Calu3 (cell line): Measurements from ENCODE around the gene DGLUCY. TPM values are rescaled to one million over a fixed set of nuclear protein-coding genes. Genes with fewer than 3 reads are reported as not detected.

Experiments
- BruUV-seq: library from RNA; stranded (reverse); fragments of 400-500 nt; replicated peaks from 2 replicates; lab custom pipeline; 2021; lab: Mats Ljungman, UMichigan
- CTCF ChIA-PET: fragments of 300-600 bp; sonication (Branson Sonifier 250); formaldehyde crosslinking; loops from one replicate; lab custom pipeline; 2022; ENCODE audit warnings: antibody characterized with exemption; lab: Charles Lee
- DNase-seq: peaks from one replicate; pipeline ENCODE4 v3.0.0; 2022
- H3K27ac Mint-ChIP-seq: one replicate; pipeline ENCODE4 v1.8.0; 2022; ENCODE audit warnings: mixed read lengths; ENCODE audit not compliant: unreplicated experiment
- H3K27me3 Mint-ChIP-seq: one replicate; pipeline ENCODE4 v1.8.0; 2022; ENCODE audit warnings: mixed read lengths; ENCODE audit not compliant: unreplicated experiment
- H3K36me3 Mint-ChIP-seq: one replicate; pipeline ENCODE4 v1.8.0; 2022; ENCODE audit warnings: mild to moderate bottlenecking, moderate library complexity, mixed read lengths; ENCODE audit not compliant: insufficient read depth, unreplicated experiment
- H3K4me1 Mint-ChIP-seq: one replicate; pipeline ENCODE4 v1.8.0; 2022; ENCODE audit warnings: mild to moderate bottlenecking, low read depth, mixed read lengths; ENCODE audit not compliant: unreplicated experiment
- H3K4me3 Mint-ChIP-seq: one replicate; pipeline ENCODE4 v1.8.0; 2022; ENCODE audit warnings: mild to moderate bottlenecking, low read depth, moderate library complexity, mixed read lengths; ENCODE audit not compliant: unreplicated experiment
- H3K9me3 Mint-ChIP-seq: one replicate; pipeline ENCODE4 v1.8.0; 2022; ENCODE audit warnings: low read depth, mixed read lengths; ENCODE audit not compliant: unreplicated experiment
- intact Hi-C: fragments of 100-400 bp; cut with micrococcal nuclease; formaldehyde crosslinking; loops from one replicate; pipeline ENCODE4 v1.10.0; 2022; ENCODE audit not compliant: unreplicated experiment
- total RNA-seq: library from RNA; stranded (reverse); gene quantifications from 2 replicates; pipeline ENCODE4 v1.2.3, GENCODE V29; 2022
- TF ChIP-seq, protein P1 (sequence below): fragments of 200-600 bp; IDR thresholded peaks from one replicate; pipeline ENCODE4 v1.8.0; 2022; ENCODE audit warnings: antibody characterized with exemption; ENCODE audit not compliant: unreplicated experiment

Gene DGLUCY
- total RNA-seq, 1 experiment from 2014 or later = 69.3 TPM

DNA sequence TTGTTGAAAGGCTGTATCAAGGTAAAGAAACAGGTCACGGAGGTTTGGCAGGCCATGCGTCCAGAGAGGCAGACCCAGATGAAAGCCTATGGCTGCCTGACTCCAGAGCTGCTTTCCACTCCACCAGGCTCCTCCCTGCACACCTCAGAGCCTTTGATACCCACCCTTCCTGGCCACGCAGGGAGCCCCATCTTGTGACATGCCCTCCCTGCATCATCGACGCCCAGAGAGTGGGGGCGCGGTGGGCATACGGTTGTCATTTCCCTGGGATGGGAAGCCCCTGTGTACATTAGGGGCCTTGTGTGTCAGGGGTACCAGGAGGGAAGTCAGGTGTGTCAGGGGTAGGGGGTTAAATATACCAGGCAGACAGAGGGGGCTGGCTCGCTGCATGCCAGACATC is 160.9 kb downstream of the DGLUCY start:
- Mint-ChIP-seq H3K36me3 (no peaks in the 10 kb centered on the region), H3K4me1 (no peaks in the 10 kb centered on the region), H3K9me3 (no peaks in the 10 kb centered on the region), H3K27ac (no peak overlapping the region), H3K4me3 (no peak overlapping the region), H3K27me3 (no peaks in the 10 kb centered on the region)
- DNase-seq = no peak
- TF ChIP-seq, protein P1, sequence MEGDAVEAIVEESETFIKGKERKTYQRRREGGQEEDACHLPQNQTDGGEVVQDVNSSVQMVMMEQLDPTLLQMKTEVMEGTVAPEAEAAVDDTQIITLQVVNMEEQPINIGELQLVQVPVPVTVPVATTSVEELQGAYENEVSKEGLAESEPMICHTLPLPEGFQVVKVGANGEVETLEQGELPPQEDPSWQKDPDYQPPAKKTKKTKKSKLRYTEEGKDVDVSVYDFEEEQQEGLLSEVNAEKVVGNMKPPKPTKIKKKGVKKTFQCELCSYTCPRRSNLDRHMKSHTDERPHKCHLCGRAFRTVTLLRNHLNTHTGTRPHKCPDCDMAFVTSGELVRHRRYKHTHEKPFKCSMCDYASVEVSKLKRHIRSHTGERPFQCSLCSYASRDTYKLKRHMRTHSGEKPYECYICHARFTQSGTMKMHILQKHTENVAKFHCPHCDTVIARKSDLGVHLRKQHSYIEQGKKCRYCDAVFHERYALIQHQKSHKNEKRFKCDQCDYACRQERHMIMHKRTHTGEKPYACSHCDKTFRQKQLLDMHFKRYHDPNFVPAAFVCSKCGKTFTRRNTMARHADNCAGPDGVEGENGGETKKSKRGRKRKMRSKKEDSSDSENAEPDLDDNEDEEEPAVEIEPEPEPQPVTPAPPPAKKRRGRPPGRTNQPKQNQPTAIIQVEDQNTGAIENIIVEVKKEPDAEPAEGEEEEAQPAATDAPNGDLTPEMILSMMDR = no peak
- CTCF ChIA-PET = no interaction called here
- intact Hi-C loops = no loop called here
- BruUV-seq = no TSS peak

Other genes with a start within 250 kb of the DGLUCY start
- gene RPS6KA5, start 53.4 kb upstream of the DGLUCY start, total RNA-seq = 9.7 and 10.3 TPM in 2 replicates
- not detected in 2 replicates for gene GPR68, start 130.6 kb downstream of the DGLUCY start, total RNA-seq